Caco-2 (cell line): ENCODE results near the gene PNKD. TPM values are rescaled to one million over a fixed set of nuclear protein-coding genes. Genes with fewer than 3 reads are reported as not detected.
A peak's percentile ranks its signal among the peaks of the same experiment; 100 is the strongest.

Source experiments
- BruUV-seq: library from RNA; stranded (reverse); fragments of 400-500 nt; replicated peaks from 2 replicates; lab custom pipeline; 2021; lab: Mats Ljungman, UMichigan
- CTCF ChIA-PET: fragments of 300-600 bp; sonication (Branson Sonifier 250); formaldehyde crosslinking; loops from one replicate; lab custom pipeline; 2022; ENCODE audit warnings: antibody characterized with exemption; lab: Charles Lee
- POLR2A ChIA-PET: fragments of 300-600 bp; sonication (Branson Sonifier 250); formaldehyde crosslinking; loops from one replicate; lab custom pipeline; 2022; ENCODE audit warnings: antibody characterized with exemption; lab: Charles Lee
- DNase-seq, 2 experiments: peaks; one replicate each; pipeline versions ENCODE4 v3.0.0 to v3.0.0-alpha.2; 2020 to 2022
- H3K27me3 ChIP-seq: replicated peaks from 2 replicates; pipeline ENCODE4 v1.6.0; 2011; ENCODE audit warnings: low read length; ENCODE audit not compliant: control insufficient read depth, insufficient read depth
- H3K36me3 ChIP-seq: 2 replicates; pipeline ENCODE4 v1.5.1; 2011; ENCODE audit warnings: low read length; ENCODE audit not compliant: control insufficient read depth, insufficient read depth
- H3K4me1 ChIP-seq: fragments of 250-450 bp; sonication (Bioruptor Pico); 2 replicates; pipeline ENCODE4 v1.5.1; 2020; ENCODE audit warnings: mild to moderate bottlenecking
- H3K4me3 ChIP-seq: 2 replicates; pipeline ENCODE4 v1.5.1; 2011; ENCODE audit warnings: low read depth, mild to moderate bottlenecking, control low read depth, low read length
- H3K9me3 ChIP-seq: fragments of 250-450 bp; sonication (Bioruptor Pico); 2 replicates; pipeline ENCODE4 v1.5.1; 2020; ENCODE audit warnings: mild to moderate bottlenecking, moderate library complexity
- H3K27ac Mint-ChIP-seq: one replicate; pipeline ENCODE4 v1.8.0; 2022; ENCODE audit warnings: mixed read lengths; ENCODE audit not compliant: unreplicated experiment
- H3K27me3 Mint-ChIP-seq: one replicate; pipeline ENCODE4 v1.8.0; 2022; ENCODE audit warnings: mixed read lengths; ENCODE audit not compliant: insufficient read depth, unreplicated experiment
- H3K36me3 Mint-ChIP-seq: one replicate; pipeline ENCODE4 v1.8.0; 2022; ENCODE audit warnings: mild to moderate bottlenecking, mixed read lengths; ENCODE audit not compliant: insufficient read depth, unreplicated experiment
- H3K4me1 Mint-ChIP-seq: one replicate; pipeline ENCODE4 v1.8.0; 2022; ENCODE audit warnings: low read depth, mixed read lengths; ENCODE audit not compliant: unreplicated experiment
- H3K4me3 Mint-ChIP-seq: one replicate; pipeline ENCODE4 v1.8.0; 2022; ENCODE audit warnings: mild to moderate bottlenecking, moderate library complexity, mixed read lengths; ENCODE audit not compliant: unreplicated experiment
- H3K9me3 Mint-ChIP-seq: one replicate; pipeline ENCODE4 v1.8.0; 2022; ENCODE audit warnings: mixed read lengths; ENCODE audit not compliant: unreplicated experiment
- CTCF ChIP-seq, 2 experiments: fragments of 200-600 bp in 1 of 2; IDR thresholded peaks; 1 replicate in 1 of 2; 2 replicates in 1 of 2; pipeline versions ENCODE4 v1.5.1 to v1.8.0; 2011 to 2022; ENCODE audit warnings: antibody characterized with exemption in 1 of 2, control low read depth in 1 of 2, inconsistent platforms in 1 of 2, low read depth in 1 of 2, low read length in 1 of 2, mild to moderate bottlenecking in 1 of 2, moderate library complexity in 1 of 2; ENCODE audit not compliant: insufficient read depth in 1 of 2, severe bottlenecking in 1 of 2, unreplicated experiment in 1 of 2
- intact Hi-C: fragments of 100-400 bp; cut with micrococcal nuclease; formaldehyde crosslinking; loops from one replicate; pipeline ENCODE4 v1.10.0; 2022; ENCODE audit not compliant: unreplicated experiment
- total RNA-seq: library from RNA; stranded (reverse); gene quantifications from 2 replicates; pipeline ENCODE4 v1.2.3, GENCODE V29; 2022

PNKD gene
- total RNA-seq, 1 experiment from 2014 or later: 39.2 TPM

- Mint-ChIP-seq H3K4me3 (no peak overlapping the region), H3K36me3 (no peaks in the 10 kb centered on the region), H3K4me1 (peaks cover 12% of the 10 kb centered on the region), H3K27ac (no peak overlapping the region), H3K9me3 (no peaks in the 10 kb centered on the region), H3K27me3 (no peaks in the 10 kb centered on the region)
- no peaks in the 10 kb centered on the region for H3K36me3 ChIP-seq
- no peaks in the 10 kb centered on the region for H3K27me3 ChIP-seq
- H3K4me3 ChIP-seq: no peak overlapping the region
- ChIA-PET POLR2A (no interaction called here), CTCF (no interaction called here)
- peaks cover 6% of the 10 kb centered on the region for H3K4me1 ChIP-seq
- no TSS peak for BruUV-seq
- no peaks in the 10 kb centered on the region for H3K9me3 ChIP-seq
- no peak for DNase-seq
- intact Hi-C loops: no loop called here
- TF ChIP-seq CTCF (IDR thresholded peaks at IDR 0.05; ENCODE audit: insufficient read depth in 1 of 2, low read depth in 1 of 2, low read length in 1 of 2, severe bottlenecking in 1 of 2, unreplicated experiment in 1 of 2): no peak
Measured at GRCh38 chr2:218334531-218334930, 64.2 kb downstream of the PNKD start.

- H3K36me3 ChIP-seq: no peaks in the 10 kb centered on the region; the same call in 1 of the 2 replicates
- peak overlapping the region; percentile 69 for H3K27ac Mint-ChIP-seq
- POLR2A ChIA-PET: no interaction called here
- peaks cover 6% of the 10 kb centered on the region for H3K36me3 Mint-ChIP-seq
- no peaks in the 10 kb centered on the region for H3K27me3 Mint-ChIP-seq
- no peaks in the 10 kb centered on the region for H3K27me3 ChIP-seq
- BruUV-seq: no TSS peak
- H3K4me3 Mint-ChIP-seq: no peak overlapping the region
- no peak for TF ChIP-seq CTCF (IDR thresholded peaks at IDR 0.05; ENCODE audit: insufficient read depth in 1 of 2, low read depth in 1 of 2, low read length in 1 of 2, severe bottlenecking in 1 of 2, unreplicated experiment in 1 of 2)
- H3K4me1 ChIP-seq: no peaks in the 10 kb centered on the region
- CTCF ChIA-PET: no interaction called here
- intact Hi-C loops: no loop called here
- peaks cover 13% of the 10 kb centered on the region for H3K4me1 Mint-ChIP-seq
- no peak overlapping the region for H3K4me3 ChIP-seq
- DNase-seq: no peak
- H3K9me3 Mint-ChIP-seq: no peaks in the 10 kb centered on the region
- no peaks in the 10 kb centered on the region for H3K9me3 ChIP-seq
Measured at GRCh38 chr2:218340656-218341055, 70.3 kb downstream of the PNKD start.

- DNase-seq: no peak
- Mint-ChIP-seq H3K27me3 (no peaks in the 10 kb centered on the region), H3K27ac (no peak overlapping the region), H3K36me3 (peaks cover 6% of the 10 kb centered on the region), H3K4me3 (no peak overlapping the region), H3K4me1 (peaks cover 13% of the 10 kb centered on the region), H3K9me3 (no peaks in the 10 kb centered on the region)
- ChIA-PET CTCF (no interaction called here), POLR2A (no interaction called here)
- intact Hi-C loops: no loop called here
- Histone ChIP-seq H3K36me3 (no peaks in the 10 kb centered on the region; the same call in 1 of the 2 replicates), H3K9me3 (no peaks in the 10 kb centered on the region), H3K4me1 (no peaks in the 10 kb centered on the region), H3K4me3 (no peak overlapping the region), H3K27me3 (no peaks in the 10 kb centered on the region)
- TF ChIP-seq CTCF (IDR thresholded peaks at IDR 0.05; ENCODE audit: insufficient read depth in 1 of 2, low read depth in 1 of 2, low read length in 1 of 2, severe bottlenecking in 1 of 2, unreplicated experiment in 1 of 2): no peak
- BruUV-seq: no TSS peak
Measured at GRCh38 chr2:218341381-218341780, 71.1 kb downstream of the PNKD start.
